Measurements from ENCODE around the gene CAPRIN1.

- TF ChIP-seq POLR2AphosphoS5 (IDR thresholded peaks at IDR 0.05; ENCODE audit: low read depth, low read length), result peak; percentile 98
- no peak for TF ChIP-seq RAD21 (IDR thresholded peaks at IDR 0.05; ENCODE audit: low read length)
- no peak; the same call in 1 of the 2 replicates for TF ChIP-seq CTCF (IDR thresholded peaks at IDR 0.05)
Observed at GRCh38 chr11:34105079-34105956, 53.8 kb downstream of the CAPRIN1 start, which contains the start of gene NAT10.
